Right cardiac atrium (tissue), 5 donors: ENCODE data around the gene SPEF1. TPM values are rescaled to one million over a fixed set of nuclear protein-coding genes. Genes with fewer than 3 reads are reported as not detected.

ENCODE experiments used
- ATAC-seq, 2 donors: fragments of 200-7000 bp; cut with Tn5 transposase; one replicate each; pipeline versions ENCODE4 v1.8.0 to v1.9.1; 2020; ENCODE audit warnings: moderate library complexity in 2 of 2, mild to moderate bottlenecking in 1 of 2
- DNase-seq, 3 donors: peaks; one replicate each; pipeline ENCODE4 v3.0.0-alpha.2; 2020
- H3K27ac ChIP-seq: one replicate; pipeline ENCODE4 v1.5.1; 2013; ENCODE audit warnings: mild to moderate bottlenecking, low read length, control low read depth, moderate library complexity
- H3K27me3 ChIP-seq: one replicate; pipeline ENCODE4 v1.6.1; 2013; ENCODE audit not compliant: control insufficient read depth, insufficient read depth
- H3K4me1 ChIP-seq: one replicate; pipeline ENCODE4 v1.6.1; 2013; ENCODE audit warnings: low read length; ENCODE audit not compliant: control insufficient read depth, insufficient read depth
- H3K4me3 ChIP-seq: one replicate; pipeline ENCODE4 v1.5.1; 2013; ENCODE audit warnings: low read length, control low read depth
- H3K9me3 ChIP-seq: one replicate; pipeline ENCODE4 v1.6.1; 2013; ENCODE audit warnings: low read length; ENCODE audit not compliant: control insufficient read depth
- WGBS: extraction: QIAGEN DNeasy Blood & Tissue Kit; methylation state at CpG from one replicate; pipeline ENCODE4 v1.1.7; 2013; 5-methylcytosine and 5-hydroxymethylcytosine counted together
- intact Hi-C, 4 donors: fragments of 100-400 bp; cut with DNase I; formaldehyde crosslinking; loops; one replicate each; pipeline versions ENCODE4 v1.11.0 to v1.14.0; 2022 to 2023
- polyA plus RNA-seq: library from polyadenylated mRNA; stranded (reverse); fragments of 200-250 nt; gene quantifications from one replicate; pipeline ENCODE4 v1.2.3, GENCODE V29; 2013
- total RNA-seq, 4 donors: library from RNA; stranded (reverse); fragmentation: NEBNext Ultra II Directional; extraction: Animal tissue kit (Norgen Biotek cat#: 25700); gene quantifications; one replicate each; pipeline ENCODE4 v1.2.1, GENCODE V29; 2021
- donor health status: healthy with polysubstance abuse.
- donor health status: DM: no; HTN: yes; CAD: no.
- donor health status: DM: no; HTN: no; CAD: no.
- donor health status: DM: no; HTN: yes; CAD: no; lungs with severe emphysema.
- donor health status: DM: yes; HTN: yes; CAD: no.

SPEF1 gene
- total and polyA plus RNA-seq, 5 donors: 0.07 to 0.50 TPM; not detected in 3

GRCh38 chr20:3744806-3745685 lies 36.2 kb downstream of the SPEF1 start:
- ATAC-seq (peak; percentile 47 to 73), DNase-seq (peak; percentile 74 to 87 (median 86))
- H3K9me3 ChIP-seq: no peaks in the 10 kb centered on the region
- no peaks in the 10 kb centered on the region for H3K4me1 ChIP-seq
- no peak overlapping the region for H3K27ac ChIP-seq
- H3K4me3 ChIP-seq: no peak overlapping the region
- 41% methylated on average over 45 of the region's 45 CpGs for WGBS
- intact Hi-C loops: no loop called here
- no peaks in the 10 kb centered on the region for H3K27me3 ChIP-seq

- WGBS: 89% methylated on average over 1 of the region's 1 CpG
- intact Hi-C loops: no loop called here
- DNase-seq (no peak), ATAC-seq (no peak)
- Histone ChIP-seq H3K27ac (no peak overlapping the region), H3K27me3 (no peaks in the 10 kb centered on the region), H3K4me1 (no peaks in the 10 kb centered on the region), H3K9me3 (no peaks in the 10 kb centered on the region), H3K4me3 (no peak overlapping the region)
Observed at GRCh38 chr20:3744037-3744436, 37.2 kb downstream of the SPEF1 start.

DNA sequence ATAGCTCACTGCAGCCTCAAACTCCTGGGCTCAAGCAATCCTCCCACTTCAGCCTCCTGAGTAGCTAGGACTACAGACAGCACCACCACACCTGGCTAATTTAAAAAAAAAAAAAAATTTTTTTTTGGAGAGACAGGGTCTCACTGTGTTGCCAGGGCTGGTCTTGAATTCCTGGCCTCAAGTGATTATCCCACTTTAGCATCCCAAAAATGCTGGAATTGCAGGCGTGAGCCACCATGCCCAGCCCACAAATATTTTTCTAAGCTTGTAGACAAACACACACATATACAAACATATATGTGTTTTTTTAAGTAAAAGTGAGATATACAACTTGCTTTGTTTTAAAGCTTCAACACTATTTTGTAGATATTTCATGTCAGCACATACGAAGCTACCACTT lies 38.0 kb downstream of the SPEF1 start:
- Histone ChIP-seq H3K9me3 (no peaks in the 10 kb centered on the region), H3K4me3 (no peak overlapping the region), H3K4me1 (no peaks in the 10 kb centered on the region), H3K27ac (no peak overlapping the region), H3K27me3 (no peaks in the 10 kb centered on the region)
- WGBS: 70% methylated on average over 2 of the region's 2 CpGs
- ATAC-seq (no peak), DNase-seq (no peak)
- intact Hi-C loops: no loop called here

DNA sequence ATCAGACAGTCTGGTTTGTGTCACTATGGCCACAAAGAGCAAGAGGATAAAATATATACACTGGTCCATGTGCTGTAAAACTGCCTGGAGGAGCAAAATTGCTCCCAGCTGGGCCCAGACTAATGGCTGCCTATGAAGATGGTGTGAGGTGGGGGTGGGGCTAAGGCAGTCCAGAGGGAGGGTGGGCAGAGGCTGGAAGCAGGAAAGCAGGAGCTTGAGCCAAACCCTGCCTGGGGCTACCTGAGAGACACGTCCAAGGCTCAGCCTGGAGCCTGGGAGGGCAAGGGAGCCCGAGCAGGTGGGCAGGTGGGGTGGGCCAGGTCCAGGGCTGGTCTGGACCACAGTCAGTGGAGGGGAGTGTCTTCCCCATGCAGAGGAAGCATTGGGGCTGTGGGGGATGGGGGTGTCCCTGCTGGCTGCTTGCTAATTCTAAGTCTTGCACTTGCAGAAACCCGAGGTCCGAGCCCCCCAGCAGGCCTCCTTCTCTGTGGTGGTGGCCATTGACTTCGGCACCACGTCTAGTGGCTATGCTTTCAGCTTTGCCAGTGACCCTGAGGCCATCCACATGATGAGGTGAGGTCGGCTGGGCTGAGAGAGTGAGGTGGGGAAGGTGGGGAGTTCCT lies 39.3 kb downstream of the SPEF1 start:
- no peaks in the 10 kb centered on the region for H3K9me3 ChIP-seq
- WGBS: 80% methylated on average over 7 of the region's 7 CpGs
- intact Hi-C loops: no loop called here
- H3K4me1 ChIP-seq: no peaks in the 10 kb centered on the region
- no peak for ATAC-seq
- H3K27ac ChIP-seq: no peak overlapping the region
- no peaks in the 10 kb centered on the region for H3K27me3 ChIP-seq
- H3K4me3 ChIP-seq: no peak overlapping the region
- DNase-seq: peak in 1 of 3 donors; percentile 31

- no peaks in the 10 kb centered on the region for H3K27me3 ChIP-seq
- H3K4me1 ChIP-seq: no peaks in the 10 kb centered on the region
- H3K27ac ChIP-seq: peak overlapping the region; percentile 7
- no peak for ATAC-seq
- no peaks in the 10 kb centered on the region for H3K9me3 ChIP-seq
- 89% methylated on average over 15 of the region's 15 CpGs for WGBS
- H3K4me3 ChIP-seq: no peak overlapping the region
- peak in 1 of 3 donors; percentile 49 for DNase-seq
- intact Hi-C loops: no loop called here
Observed at GRCh38 chr20:3740615-3741301, 40.5 kb downstream of the SPEF1 start.

DNA sequence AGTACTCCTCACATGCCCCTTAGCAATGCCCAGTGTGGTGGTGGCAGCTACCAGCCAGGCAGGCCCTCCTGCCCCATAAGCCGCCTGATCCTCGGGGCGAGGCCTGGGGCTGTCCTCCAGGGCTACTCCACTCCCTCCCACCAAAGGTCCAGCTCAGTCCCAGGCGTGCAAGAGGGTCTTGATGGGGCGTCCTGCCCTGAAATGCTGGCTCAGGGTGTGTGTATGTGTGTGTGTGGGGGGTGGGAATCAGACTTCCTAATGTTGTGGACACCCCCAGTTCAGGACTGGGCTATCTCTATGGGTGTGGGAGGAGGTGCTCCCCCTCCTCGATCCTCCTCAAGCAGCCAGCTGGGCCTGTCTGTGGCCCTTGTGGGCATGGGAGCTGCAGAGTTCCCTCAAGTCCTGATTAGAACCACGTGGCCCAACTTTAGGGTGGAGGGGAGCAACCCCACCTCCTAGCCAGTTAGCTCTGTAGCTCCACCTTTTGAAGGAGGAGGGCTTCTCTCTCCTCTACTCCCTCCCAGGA lies 41.3 kb downstream of the SPEF1 start:
- intact Hi-C loops: no loop called here
- H3K4me3 ChIP-seq: no peak overlapping the region
- H3K4me1 ChIP-seq: no peaks in the 10 kb centered on the region
- H3K9me3 ChIP-seq: no peaks in the 10 kb centered on the region
- H3K27ac ChIP-seq: peak overlapping the region; percentile 7
- H3K27me3 ChIP-seq: no peaks in the 10 kb centered on the region
- WGBS: 65% methylated on average over 7 of the region's 7 CpGs
- DNase-seq (peak in 1 of 3 donors; percentile 32), ATAC-seq (peak; percentile 2 to 3)

GRCh38 chr20:3739054-3739925 lies 42.0 kb downstream of the SPEF1 start:
- Histone ChIP-seq H3K9me3 (no peaks in the 10 kb centered on the region), H3K4me1 (no peaks in the 10 kb centered on the region), H3K27me3 (no peaks in the 10 kb centered on the region), H3K4me3 (no peak overlapping the region), H3K27ac (peak overlapping the region; percentile 7)
- DNase-seq (peak; percentile 72 to 82 (median 79)), ATAC-seq (peak; percentile 83 to 93)
- intact Hi-C loops: no loop called here
- 64% methylated on average over 19 of the region's 19 CpGs for WGBS

GRCh38 chr20:3738111-3739053 lies 42.9 kb downstream of the SPEF1 start:
- no peak for ATAC-seq
- intact Hi-C loops: no loop called here
- WGBS: 57% methylated on average over 11 of the region's 11 CpGs
- no peaks in the 10 kb centered on the region for H3K9me3 ChIP-seq
- H3K27me3 ChIP-seq: no peaks in the 10 kb centered on the region
- H3K4me3 ChIP-seq: no peak overlapping the region
- no peaks in the 10 kb centered on the region for H3K4me1 ChIP-seq
- H3K27ac ChIP-seq: no peak overlapping the region
- DNase-seq: peak in 1 of 3 donors; percentile 5

GRCh38 chr20:3735768-3736167 lies 45.5 kb downstream of the SPEF1 start:
- WGBS: 90% methylated on average over 4 of the region's 4 CpGs
- no peak for ATAC-seq
- Histone ChIP-seq H3K4me1 (no peaks in the 10 kb centered on the region), H3K9me3 (no peaks in the 10 kb centered on the region), H3K27ac (no peak overlapping the region), H3K27me3 (no peaks in the 10 kb centered on the region), H3K4me3 (no peak overlapping the region)
- intact Hi-C loops: no loop called here
- DNase-seq: no peak
